GM18499 (cell line): Measurements from ENCODE around the gene UNC93A.
"Not testable (repeated sequence)": the region's sequence is repeated elsewhere in the genome, so short reads cannot be mapped to it uniquely, and the experiment has no call there.

Experiments
- ATAC-seq: cut with Tn5 transposase; IDR thresholded peaks from one replicate; pipeline ENCODE4 v1.9.1; 2021; ENCODE audit warnings: moderate number of reproducible peaks; ENCODE audit not compliant: insufficient read depth, unreplicated experiment

UNC93A gene

GRCh38 chr6:167307342-167307955 lies 16.3 kb downstream of the UNC93A start:
- ATAC-seq = no peak

GRCh38 chr6:167308207-167308606 lies 17.1 kb downstream of the UNC93A start:
- no peak for ATAC-seq

GRCh38 chr6:167309355-167310192 lies 18.5 kb downstream of the UNC93A start:
- not testable (repeated sequence) for ATAC-seq

- no peak for ATAC-seq
These were observed 20.2 kb downstream of the UNC93A start for GRCh38 chr6:167311286-167311685.

GRCh38 chr6:167311691-167312090 lies 20.6 kb downstream of the UNC93A start:
- not testable (repeated sequence) for ATAC-seq

- ATAC-seq = no peak
These were observed 23.2 kb downstream of the UNC93A start for GRCh38 chr6:167314180-167314821.

GRCh38 chr6:167317172-167317571 lies 26.1 kb downstream of the UNC93A start:
- no peak for ATAC-seq

GRCh38 chr6:167318354-167318753 lies 27.2 kb downstream of the UNC93A start:
- ATAC-seq = not testable (repeated sequence)

- not testable (repeated sequence) for ATAC-seq
These were observed 27.7 kb downstream of the UNC93A start for GRCh38 chr6:167318856-167319255.

GRCh38 chr6:167319856-167320753 lies 29.0 kb downstream of the UNC93A start:
- not testable (repeated sequence) for ATAC-seq

GRCh38 chr6:167320754-167321056 lies 29.6 kb downstream of the UNC93A start:
- ATAC-seq = not testable (repeated sequence)

GRCh38 chr6:167321185-167321584 lies 30.1 kb downstream of the UNC93A start:
- not testable (repeated sequence) for ATAC-seq

GRCh38 chr6:167323111-167323510 lies 32.0 kb downstream of the UNC93A start:
- no peak for ATAC-seq

GRCh38 chr6:167324111-167324510 lies 33.0 kb downstream of the UNC93A start:
- no peak for ATAC-seq

GRCh38 chr6:167325766-167326165 lies 34.7 kb downstream of the UNC93A start:
- no peak for ATAC-seq

- no peak for ATAC-seq
These were observed 36.3 kb downstream of the UNC93A start for GRCh38 chr6:167327391-167327790.

- ATAC-seq = no peak
These were observed 37.0 kb downstream of the UNC93A start for GRCh38 chr6:167328086-167328485.

- no peak for ATAC-seq
These were observed 37.9 kb downstream of the UNC93A start for GRCh38 chr6:167329014-167329413.

GRCh38 chr6:167330750-167331149 lies 39.6 kb downstream of the UNC93A start:
- ATAC-seq = no peak

GRCh38 chr6:167331565-167331964 lies 40.5 kb downstream of the UNC93A start:
- no peak for ATAC-seq
